ENCODE results near the gene PUM1.

- TF ChIP-seq CTCF (IDR thresholded peaks at IDR 0.05) (no peak), SIN3A (IDR thresholded peaks at IDR 0.05; ENCODE audit: borderline replicate concordance, insufficient read depth, low read depth, low read length) (no peak), TCF7L2 (IDR thresholded peaks at IDR 0.05; ENCODE audit: low read depth, low read length) (no peak)
Measured at GRCh38 chr1:31003613-31004230, 61.8 kb downstream of the PUM1 start.

Measured in Panc1 (cell line).